GM19438 (cell line): ENCODE measurements around the gene NUP50.

ENCODE experiments used
- ATAC-seq: cut with Tn5 transposase; IDR thresholded peaks from one replicate; pipeline ENCODE4 v1.9.1; 2021; ENCODE audit warnings: low read depth; ENCODE audit not compliant: unreplicated experiment

Gene NUP50

DNA sequence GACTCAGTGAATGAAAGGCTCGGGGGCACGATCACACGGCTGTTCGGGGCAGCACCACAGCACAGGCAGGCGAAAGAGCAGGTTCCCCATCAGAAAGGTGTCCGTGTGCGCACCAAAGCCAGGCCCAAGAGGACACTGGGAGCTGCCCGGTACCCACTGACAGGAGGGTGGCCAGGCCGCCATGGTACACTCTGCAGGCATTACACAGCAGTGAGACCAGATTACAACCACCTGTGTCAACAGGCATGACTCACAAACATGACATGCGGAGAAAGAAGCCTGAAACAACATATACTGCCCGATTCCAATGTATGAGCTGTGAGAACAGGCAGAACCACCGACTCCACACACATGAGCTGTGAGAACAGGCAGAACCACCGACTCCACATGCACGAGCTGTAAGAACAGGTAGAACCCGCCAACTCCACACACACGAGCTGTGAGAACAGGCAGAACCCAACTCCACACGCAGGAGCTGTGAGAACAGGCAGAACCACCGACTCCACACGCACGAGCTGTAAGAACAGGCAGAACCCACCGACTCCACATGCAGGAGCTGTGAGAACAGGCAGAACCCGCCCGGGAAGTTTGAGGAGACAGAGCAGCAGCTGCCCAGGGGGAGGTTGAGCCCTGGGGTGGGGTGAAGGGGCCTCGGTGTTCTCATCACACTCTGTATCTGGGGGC lies 44.4 kb downstream of the NUP50 start:
- ATAC-seq = no peak

DNA sequence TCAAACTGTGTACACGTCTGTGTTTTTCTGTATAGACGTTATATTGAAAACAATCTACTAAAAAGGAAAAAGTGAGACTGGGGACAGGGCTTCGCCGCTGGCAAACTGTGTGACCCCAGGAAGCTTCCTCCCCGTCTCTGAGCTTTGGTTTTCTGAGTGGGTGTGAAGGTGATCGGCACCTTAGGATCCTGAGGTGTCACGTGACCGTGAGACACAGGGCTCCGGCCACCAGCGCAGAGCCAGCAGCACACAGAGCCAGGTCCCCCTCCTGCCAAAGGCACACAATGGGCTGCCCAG lies 44.9 kb downstream of the NUP50 start:
- no peak for ATAC-seq

DNA sequence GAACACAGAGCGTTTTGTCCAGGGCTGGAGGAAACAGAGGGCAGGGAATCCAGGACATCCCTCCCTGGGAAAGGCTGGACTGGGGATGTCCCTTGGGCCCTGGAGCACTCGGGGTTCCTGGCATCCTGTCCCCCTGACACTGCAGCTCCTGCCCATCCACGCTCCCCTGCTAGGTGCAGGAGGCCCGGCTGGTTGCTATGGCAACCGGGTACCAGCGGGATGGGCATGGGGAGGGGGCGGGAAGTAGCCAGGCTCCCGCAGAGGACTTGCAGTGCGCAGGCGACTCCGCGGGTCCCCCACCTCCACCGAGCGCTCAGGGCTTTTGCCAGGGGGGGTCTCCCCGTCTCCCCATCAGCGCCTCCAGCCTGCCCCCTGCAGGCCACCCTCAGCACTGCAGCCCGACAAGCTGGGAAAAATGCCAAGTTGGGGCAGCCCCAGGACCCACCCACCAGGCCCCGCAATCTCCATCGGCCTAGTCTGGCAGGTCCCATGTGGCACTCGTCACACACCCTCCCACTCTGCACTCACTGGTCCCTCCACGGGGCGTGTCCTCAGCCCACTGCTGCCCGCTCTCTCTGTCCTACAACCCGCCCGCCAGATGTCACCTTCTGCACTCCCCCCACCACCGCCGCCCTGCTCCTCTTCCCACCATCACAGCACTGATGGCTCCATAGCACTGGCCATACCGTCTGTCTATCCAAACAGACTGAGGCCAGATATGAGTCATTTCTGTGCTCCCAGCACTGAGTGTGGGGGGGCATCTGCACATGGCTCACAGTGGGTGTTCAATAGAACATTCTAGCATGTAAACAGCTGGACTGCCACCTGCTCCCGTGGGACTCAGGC lies 45.5 kb downstream of the NUP50 start:
- no peak for ATAC-seq

DNA sequence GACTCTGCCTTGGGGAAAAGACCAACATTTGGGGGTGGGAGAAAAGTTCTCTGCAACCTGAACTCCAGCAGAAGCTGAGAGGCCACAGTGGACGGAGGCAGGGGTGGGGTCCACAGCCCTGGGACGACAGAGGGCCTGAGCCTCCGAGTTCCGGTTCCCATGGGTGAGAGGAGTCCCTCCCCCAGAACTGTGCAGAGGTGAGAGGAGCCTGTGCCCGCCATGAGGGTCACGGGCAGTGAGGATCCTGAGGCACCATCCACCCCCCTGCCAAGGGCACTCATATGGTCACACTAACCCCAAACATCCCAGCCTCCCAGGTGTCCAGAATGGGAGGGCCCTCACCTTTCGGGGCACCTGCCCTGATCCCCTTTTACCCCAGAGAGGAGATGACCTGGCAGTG lies 46.4 kb downstream of the NUP50 start:
- no peak for ATAC-seq

DNA sequence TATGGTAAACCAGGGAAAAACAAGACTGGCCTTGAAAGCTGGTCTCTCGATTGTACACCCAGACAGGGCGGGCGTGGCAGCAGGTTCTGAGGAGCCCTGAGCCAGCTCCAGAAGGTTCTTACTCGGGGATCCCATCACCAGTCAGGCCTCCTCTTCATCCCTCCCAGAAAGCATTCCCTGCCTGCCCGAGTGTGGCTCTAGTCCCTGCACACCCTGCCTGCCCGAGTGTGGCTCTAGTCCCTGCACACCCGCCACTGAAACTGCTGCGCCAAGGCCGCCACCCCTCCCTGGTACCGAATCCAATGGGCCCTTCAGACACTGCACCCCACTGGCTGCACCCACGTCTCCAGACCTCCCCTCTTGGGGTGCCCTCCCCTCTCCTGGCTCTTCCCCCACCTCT lies 46.9 kb downstream of the NUP50 start:
- no peak for ATAC-seq

DNA sequence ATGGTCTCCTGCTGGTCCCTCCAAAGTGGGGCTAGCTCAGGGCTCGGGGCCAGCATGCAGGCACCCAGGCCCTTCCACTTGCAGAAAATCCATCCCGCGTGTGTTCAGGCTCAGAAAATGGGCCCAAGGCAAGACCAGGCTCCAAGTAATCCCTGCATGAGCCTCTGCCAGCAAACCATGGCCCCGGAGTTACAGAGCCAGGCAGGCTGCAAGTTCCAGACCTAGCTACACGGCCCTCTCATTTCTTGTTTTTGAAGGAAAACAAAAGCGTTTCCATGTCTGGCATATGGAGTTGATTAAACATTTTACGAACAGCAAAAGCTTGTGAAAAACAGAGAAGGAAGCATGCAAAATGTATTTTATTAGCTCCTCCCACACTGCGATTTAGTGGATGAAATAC lies 47.3 kb downstream of the NUP50 start:
- ATAC-seq = no peak

DNA sequence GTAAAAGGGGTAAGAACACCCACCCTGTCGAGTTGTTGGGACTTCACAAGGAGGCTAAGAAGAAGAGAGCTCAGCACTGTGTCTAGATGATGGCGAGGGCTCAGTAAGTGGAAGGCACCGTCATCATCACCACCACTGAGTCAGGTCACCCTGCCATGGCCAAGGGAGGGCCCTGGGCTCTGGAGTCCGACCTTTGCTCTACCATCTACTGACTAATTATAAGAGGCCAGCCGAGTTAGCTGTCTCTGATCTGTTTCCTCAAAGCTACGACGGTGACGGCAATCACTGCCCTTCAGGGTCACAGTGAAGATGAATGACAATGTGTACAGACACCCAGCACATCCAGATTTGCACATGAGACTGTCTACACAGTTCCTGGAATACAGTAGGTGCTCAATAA lies 47.7 kb downstream of the NUP50 start:
- ATAC-seq = no peak

DNA sequence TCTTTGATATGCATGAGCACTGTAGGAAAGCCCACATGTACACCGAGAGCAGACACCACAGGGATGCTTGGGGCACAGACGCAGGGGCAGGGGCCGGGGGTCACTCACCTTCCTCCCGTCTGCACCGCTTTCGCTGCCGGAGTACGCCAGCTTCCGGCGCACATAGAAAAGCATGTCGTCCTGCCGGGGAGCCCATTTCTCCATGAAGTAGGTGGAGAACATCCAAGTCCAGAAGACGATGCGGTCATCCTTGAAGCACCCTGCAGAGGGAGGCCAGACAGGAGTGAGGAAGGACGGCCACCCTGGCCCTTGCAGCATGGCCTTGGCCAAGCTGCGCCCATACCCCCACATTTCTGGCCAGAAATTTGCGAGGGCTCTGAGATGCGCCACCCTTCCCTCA lies 48.1 kb downstream of the NUP50 start:
- no peak for ATAC-seq

DNA sequence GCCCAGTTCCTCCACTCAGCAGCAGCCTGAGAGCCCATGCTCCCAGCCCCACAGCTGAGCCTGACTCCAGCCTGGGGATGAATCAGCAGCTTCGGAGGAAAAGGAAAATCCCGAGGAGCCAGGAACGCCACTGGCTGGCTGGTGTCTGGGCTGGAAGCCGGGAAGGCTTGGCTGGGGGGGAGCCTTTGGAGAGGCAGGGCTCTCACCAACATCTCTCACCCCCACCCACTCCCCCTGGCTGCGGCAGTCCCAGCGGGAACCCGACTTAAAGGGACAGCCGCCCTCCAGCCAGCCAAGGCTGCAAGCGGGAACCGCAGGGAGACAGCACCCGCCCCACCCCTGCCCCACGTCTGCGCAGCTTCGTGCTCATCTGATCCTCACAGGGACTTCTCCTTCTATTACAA lies 48.6 kb downstream of the NUP50 start:
- ATAC-seq = no peak

DNA sequence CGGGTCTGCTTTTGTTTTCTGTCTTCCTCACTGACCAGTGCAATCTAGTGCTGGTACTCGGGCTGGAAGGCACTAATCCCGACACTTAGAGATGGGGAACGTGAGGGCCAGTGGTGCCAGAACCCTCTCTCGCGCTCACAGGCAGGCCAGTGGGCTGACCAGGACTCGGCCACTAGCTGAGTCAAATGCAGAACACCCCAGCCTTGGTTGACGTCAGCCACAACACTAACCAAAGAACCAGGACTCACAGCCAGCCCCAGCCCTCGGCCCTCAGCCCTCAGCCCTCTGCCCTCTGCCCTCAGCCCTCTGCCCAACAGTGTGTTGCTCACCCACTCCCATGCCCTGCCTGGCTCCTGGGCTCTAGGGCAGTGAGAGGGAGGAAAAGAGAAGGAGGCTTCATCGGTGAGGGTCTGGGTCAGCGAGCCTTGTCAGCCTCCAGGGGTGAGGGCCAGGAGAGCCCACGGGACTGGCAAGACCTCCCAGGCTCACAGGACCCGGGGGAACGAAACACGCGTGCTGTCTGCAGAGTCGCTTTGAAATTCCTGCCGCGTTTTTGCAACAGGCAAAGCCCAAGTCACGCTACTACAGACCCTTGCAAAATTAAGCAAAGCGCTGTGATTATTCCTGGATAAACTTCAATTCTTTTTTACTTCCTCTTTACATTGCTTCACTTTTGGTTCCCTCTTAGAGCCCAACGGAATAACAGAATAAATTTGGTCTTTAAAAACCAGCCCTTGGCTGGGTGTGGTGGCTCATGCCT lies 49.4 kb downstream of the NUP50 start:
- no peak for ATAC-seq

DNA sequence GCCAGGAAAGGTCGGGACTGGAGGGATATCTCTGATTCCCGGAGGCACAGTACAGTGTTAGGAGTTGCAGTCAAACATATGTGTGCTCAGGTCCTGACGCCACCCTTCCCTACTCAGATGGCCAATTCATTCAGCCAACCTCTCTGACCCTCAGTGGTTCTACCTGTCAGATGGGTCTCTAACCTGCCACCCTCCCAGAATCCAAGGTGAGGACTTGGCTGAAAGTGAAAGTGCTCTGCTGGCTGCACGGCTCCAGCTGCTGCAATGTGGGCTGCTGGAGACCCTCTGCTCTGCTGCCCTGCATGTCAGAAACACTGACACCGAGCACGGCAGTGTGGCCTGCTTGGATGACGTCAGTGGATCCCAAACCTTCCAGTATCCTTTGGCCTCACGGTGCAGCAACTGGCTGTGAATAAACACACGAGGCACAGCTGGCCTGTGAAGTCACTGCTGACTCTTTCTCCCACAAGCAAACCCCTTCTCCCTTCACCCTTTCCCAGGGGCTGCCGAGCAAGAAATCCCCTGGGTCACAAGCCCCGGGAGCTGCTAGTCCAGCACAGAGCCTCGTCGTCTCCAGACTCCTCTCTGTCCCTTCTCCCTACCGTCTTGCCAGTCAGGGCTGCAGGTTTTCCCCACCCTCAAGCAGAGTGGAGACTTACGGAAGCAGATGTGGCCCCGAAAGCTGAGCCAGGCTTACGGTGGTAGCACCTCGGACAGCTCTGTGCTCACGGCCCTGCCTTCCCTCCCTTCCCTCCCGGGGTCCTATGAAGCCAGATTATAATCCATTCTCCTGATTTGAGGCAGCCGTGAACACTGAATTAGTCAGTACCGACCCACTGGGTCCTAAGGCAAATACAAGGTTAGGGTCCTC lies 52.6 kb downstream of the NUP50 start:
- no peak for ATAC-seq

DNA sequence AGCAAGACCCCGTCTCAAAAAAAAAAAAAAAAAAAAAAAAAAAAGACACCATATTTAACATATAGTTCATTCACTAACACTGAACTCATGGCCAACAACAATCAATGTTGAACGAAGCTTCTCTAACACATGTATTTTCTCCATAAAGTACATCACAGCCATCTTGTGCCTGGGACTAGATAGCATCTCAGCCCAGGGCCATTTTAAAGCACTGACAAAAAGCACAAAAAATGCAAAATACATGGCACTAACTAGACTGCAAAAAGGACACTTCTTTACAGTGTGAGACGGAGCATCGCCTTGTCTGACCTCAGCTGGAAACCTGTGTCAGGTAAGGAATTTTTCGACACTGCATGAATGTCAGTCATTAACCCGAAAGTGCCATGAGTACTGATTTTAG lies 53.6 kb downstream of the NUP50 start:
- ATAC-seq = no peak

DNA sequence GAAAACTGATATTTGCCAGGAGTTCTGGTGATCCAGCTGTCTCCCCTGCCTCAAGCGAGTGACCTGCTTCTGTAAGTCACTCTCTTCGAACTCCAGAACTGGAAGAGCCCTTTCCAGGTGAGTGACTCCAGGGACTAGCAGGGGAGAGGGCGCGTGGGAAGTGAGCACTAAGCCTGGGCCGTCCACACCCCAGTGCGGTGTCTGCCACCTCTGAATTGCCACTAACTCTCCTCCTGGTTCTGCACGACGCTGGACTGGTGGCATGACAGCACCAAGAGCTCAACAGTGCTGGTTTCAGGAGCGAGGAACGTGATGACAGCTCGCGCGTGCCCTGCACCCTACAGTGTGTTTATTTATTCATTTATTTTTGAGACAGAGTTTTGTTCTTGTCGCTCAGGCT lies 54.1 kb downstream of the NUP50 start:
- no peak for ATAC-seq

DNA sequence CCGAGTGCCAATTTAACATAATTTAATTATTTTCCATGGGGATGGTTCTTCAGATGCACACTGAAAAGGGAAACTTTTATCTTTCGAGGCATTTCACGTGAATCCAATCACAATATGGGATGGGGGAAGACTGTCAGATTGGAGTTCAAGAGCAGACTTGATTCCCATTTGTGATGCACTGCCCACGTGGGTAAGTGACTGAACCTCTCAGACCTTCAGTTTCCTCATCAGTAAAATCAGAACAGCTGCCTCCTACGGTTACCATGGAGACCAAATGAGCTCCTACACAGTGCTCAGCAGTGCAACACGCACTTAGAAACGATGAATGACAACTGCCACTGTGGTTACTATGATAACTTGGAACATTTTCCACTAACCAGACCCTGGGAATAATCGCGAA lies 55.3 kb downstream of the NUP50 start:
- no peak for ATAC-seq

DNA sequence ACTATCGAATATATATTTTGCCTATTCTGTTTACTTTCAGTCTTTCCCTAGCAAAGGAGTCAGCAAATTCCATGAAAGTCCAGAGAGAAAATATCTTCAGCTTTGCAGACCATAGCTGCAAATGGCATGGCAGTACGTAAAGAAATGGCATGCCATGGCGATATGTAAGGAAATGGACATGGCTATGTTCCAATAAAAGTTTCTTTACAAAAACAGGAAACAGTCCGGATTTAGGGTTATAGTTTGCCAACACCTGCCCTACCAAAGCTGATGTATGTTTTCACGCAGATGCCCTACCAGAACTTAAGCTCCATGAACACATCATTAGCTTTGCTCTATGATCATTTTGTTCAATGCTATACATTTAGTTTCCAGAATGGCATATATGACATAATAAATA lies 57.5 kb downstream of the NUP50 start:
- no peak for ATAC-seq

DNA sequence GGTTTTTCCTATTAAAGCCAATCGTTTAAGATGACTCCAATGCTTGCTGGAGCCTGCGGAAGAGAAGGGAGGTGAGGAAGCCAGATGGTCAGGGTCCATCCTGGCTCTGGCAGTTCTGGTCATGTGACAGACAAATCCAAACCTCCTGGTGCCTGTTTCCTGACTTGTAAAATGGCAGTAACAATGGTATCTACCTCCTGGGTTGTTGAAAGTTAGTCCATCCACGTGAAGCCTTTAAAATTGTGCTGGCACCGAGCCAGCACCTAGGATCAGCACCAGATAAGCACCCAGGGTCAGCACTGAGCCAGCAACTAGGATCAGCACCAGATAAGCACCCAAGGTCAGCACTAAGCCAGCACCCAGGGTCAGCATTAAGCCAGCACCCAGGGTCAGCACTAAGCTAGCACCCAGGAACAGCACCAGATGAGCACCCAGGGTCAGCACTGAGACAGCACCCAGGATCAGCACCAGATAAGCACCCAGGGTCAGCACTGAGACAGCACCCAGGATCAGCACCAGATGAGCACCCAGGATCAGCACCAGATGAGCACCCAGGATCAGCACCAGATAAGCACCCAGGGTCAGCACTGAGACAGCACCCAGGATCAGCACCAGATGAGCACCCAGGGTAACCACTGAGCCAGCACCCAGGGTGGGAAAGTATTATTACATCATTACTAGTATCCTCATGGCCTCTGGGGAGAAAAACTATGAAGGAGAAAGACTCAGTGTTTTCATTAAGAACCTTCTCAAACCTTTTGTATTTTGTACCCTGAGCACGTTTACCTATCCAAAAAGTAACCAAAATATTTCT lies 59.8 kb downstream of the NUP50 start:
- no peak for ATAC-seq

DNA sequence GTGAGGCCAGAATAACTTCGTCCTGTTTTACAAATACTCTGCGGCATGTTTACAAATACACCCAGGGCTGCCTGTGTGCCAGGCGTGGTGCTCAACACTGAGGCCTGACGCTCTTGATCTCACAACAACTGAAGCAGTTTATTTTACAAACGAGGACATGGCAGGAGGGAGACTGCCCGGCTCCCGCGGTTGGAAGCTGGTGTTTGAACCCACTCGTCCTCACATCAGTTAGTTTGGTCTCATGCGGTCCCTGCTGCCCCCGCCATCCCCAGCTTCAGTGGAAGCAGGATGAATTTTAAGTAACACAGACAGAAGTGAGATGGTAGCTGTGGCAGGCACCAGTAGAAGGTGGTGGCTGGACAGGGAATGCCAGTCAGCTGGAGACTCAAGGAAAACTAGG lies 60.6 kb downstream of the NUP50 start:
- ATAC-seq = no peak

DNA sequence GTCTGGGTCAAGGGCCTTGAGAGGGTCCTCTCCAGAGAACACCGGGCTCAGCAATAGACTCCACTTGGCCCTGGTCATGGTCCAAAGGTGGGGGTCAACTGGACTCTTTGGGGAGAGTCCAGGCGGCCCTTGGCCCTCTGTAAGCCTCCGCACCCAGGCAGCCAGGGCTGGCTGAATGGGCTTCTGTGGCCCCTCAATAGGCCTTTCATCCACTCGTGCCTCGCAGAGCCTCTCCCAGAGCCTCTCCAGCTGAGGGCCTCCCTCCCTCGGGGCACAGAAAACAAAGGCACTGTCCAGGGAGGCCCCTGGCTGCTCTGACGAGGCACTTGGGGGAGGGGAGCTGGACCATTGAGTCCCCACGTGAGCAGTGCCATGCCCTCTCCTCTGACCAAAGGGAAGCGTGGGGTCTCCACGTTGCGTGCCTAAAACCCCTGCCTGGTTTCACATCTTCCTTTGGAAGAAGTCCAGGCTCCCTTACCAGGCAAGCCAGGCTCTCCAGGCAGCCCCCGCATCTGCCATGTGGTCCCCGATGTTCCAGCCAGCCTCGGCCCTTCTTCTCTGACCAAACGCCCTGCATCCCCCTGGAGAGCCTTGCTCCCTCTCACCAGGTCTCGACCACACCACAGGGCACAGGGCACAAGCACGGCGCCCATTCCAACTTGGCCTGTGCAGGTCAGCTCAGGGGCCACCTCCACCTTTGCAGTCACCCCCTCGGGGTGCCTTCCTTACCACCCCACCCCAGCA lies 61.4 kb downstream of the NUP50 start:
- ATAC-seq = no peak
